Right lobe of liver (tissue), 4 donors: ENCODE measurements around the gene FGF6.

ENCODE experiments used
- POLR2A ChIP-seq: fragments of 450-650 bp; IDR thresholded peaks from one replicate; pipeline ENCODE4 v1.6.1; 2017; ENCODE audit warnings: antibody characterized with exemption, mild to moderate bottlenecking
- TF ChIP-seq, protein P1 (sequence below), 4 donors: fragments of 200-600 bp in 3 of 4; fragments of 450-650 bp in 1 of 4; IDR thresholded peaks; one replicate each; pipeline versions ENCODE4 v1.5.1 to v1.8.0; 2016 to 2022; ENCODE audit warnings: antibody characterized with exemption in 4 of 4, mild to moderate bottlenecking in 2 of 4
- donor health status: DM: no; HTN: no; CAD: no.
- donor health status: DM: no; HTN: no; CAD: no.
- donor health status: DM: no; HTN: yes; CAD: no.

DNA sequence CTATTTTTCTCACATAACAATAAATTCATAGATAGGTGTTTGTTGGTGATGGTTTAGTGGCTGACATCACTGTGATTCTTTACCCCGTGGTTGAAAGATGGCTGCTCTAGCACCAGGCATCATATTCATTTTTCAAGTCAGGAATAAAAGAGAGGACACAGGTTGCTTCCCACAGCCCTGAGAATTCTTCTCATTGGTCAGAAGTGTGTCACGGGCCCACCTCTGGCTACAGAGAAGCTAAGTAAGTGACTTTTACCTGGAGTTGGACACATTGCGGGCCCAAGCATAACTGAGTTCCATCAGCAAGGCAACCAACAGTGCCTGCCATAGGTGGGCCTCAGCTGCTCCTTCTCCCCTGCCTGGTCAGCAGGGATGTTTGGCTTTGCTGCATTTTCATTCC, 38.5 kb downstream of the FGF6 start:
- TF ChIP-seq, protein P1, sequence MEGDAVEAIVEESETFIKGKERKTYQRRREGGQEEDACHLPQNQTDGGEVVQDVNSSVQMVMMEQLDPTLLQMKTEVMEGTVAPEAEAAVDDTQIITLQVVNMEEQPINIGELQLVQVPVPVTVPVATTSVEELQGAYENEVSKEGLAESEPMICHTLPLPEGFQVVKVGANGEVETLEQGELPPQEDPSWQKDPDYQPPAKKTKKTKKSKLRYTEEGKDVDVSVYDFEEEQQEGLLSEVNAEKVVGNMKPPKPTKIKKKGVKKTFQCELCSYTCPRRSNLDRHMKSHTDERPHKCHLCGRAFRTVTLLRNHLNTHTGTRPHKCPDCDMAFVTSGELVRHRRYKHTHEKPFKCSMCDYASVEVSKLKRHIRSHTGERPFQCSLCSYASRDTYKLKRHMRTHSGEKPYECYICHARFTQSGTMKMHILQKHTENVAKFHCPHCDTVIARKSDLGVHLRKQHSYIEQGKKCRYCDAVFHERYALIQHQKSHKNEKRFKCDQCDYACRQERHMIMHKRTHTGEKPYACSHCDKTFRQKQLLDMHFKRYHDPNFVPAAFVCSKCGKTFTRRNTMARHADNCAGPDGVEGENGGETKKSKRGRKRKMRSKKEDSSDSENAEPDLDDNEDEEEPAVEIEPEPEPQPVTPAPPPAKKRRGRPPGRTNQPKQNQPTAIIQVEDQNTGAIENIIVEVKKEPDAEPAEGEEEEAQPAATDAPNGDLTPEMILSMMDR (IDR thresholded peaks at IDR 0.05) = no peak
- TF ChIP-seq POLR2A = no peak
